HEK293 (cell line): ENCODE measurements around the gene PTGIR.
A peak's percentile ranks its signal among the peaks of the same experiment; 100 is the strongest.

Source experiments
- CTCF ChIA-PET: fragments of 350-600 bp; formaldehyde crosslinking; extraction: SDS; loops from one replicate; lab custom pipeline; 2021; ENCODE audit warnings: antibody characterized with exemption; lab: Yijun Ruan, JAX
- POLR2A ChIA-PET: fragments of 300-600 bp; formaldehyde crosslinking; extraction: SDS; loops from one replicate; lab custom pipeline; 2020; ENCODE audit warnings: antibody characterized with exemption, inconsistent platforms; lab: Yijun Ruan, JAX
- H3K27ac ChIP-seq: fragments of 200-500 bp; sonication (Bioruptor generic); 2 replicates; pipeline ENCODE4 v1.5.1; 2014; ENCODE audit warnings: low read depth, low read length, control low read depth, inconsistent platforms; ENCODE audit errors: extremely low read depth
- H3K36me3 ChIP-seq, 2 experiments: fragments of 200-500 bp in 1 of 2; sonication (Bioruptor generic) in 1 of 2; 1 replicate in 1 of 2; 2 replicates in 1 of 2; pipeline ENCODE4 v1.5.1; 2014 to 2017; ENCODE audit warnings: inconsistent platforms in 2 of 2, low read length in 2 of 2; ENCODE audit not compliant: control insufficient read depth in 2 of 2, insufficient read depth in 1 of 2
- H3K4me1 ChIP-seq: fragments of 200-500 bp; sonication (Bioruptor generic); 2 replicates; pipeline ENCODE4 v1.5.1; 2014; ENCODE audit warnings: mild to moderate bottlenecking, low read length, inconsistent platforms; ENCODE audit not compliant: control insufficient read depth, insufficient read depth
- H3K4me3 ChIP-seq: 2 replicates; pipeline ENCODE4 v1.5.1; 2011; ENCODE audit warnings: low read depth, mild to moderate bottlenecking, control low read depth, low read length, moderate library complexity
- H3K9me3 ChIP-seq: fragments of 200-500 bp; sonication (Bioruptor generic); 2 replicates; pipeline ENCODE4 v1.5.1; 2014; ENCODE audit warnings: low read depth, low read length, inconsistent platforms; ENCODE audit not compliant: control insufficient read depth, insufficient read depth
- FEZF1 ChIP-seq: fragments of 450-650 bp; formaldehyde crosslinking; IDR thresholded peaks from 2 replicates; pipeline ENCODE4 v1.5.1; 2016; ENCODE audit warnings: missing biosample characterization, missing genetic modification characterization
- KLF1 ChIP-seq: fragments of 450-650 bp; formaldehyde crosslinking; IDR thresholded peaks from 2 replicates; pipeline ENCODE4 v1.5.1; 2016; ENCODE audit warnings: missing biosample characterization, missing genetic modification characterization
- KLF10 ChIP-seq: fragments of 450-650 bp; IDR thresholded peaks from 2 replicates; pipeline ENCODE4 v1.5.1; 2018; ENCODE audit warnings: missing biosample characterization, mild to moderate bottlenecking, missing genetic modification characterization
- KLF16 ChIP-seq: fragments of 450-650 bp; formaldehyde crosslinking; IDR thresholded peaks from 2 replicates; pipeline ENCODE4 v1.5.1; 2017; ENCODE audit warnings: missing biosample characterization, missing genetic modification characterization
- MYNN ChIP-seq: fragments of 450-650 bp; formaldehyde crosslinking; IDR thresholded peaks from 2 replicates; pipeline ENCODE4 v1.5.1; 2016; ENCODE audit warnings: missing biosample characterization, missing genetic modification characterization, borderline replicate concordance
- SCRT1 ChIP-seq: fragments of 450-650 bp; formaldehyde crosslinking; IDR thresholded peaks from 2 replicates; pipeline ENCODE4 v1.5.1; 2016; ENCODE audit warnings: missing biosample characterization, missing genetic modification characterization, borderline replicate concordance
- SCRT2 ChIP-seq: fragments of 450-650 bp; formaldehyde crosslinking; IDR thresholded peaks from 2 replicates; pipeline ENCODE4 v1.5.1; 2016; ENCODE audit warnings: missing biosample characterization, missing genetic modification characterization
- SP7 ChIP-seq: fragments of 450-650 bp; formaldehyde crosslinking; IDR thresholded peaks from 2 replicates; pipeline ENCODE4 v1.5.1; 2016; ENCODE audit warnings: missing biosample characterization, missing genetic modification characterization
- YY2 ChIP-seq: fragments of 450-650 bp; formaldehyde crosslinking; IDR thresholded peaks from 2 replicates; pipeline ENCODE4 v1.5.1; 2016; ENCODE audit warnings: missing biosample characterization, missing genetic modification characterization
- ZBTB17 ChIP-seq: fragments of 450-650 bp; formaldehyde crosslinking; IDR thresholded peaks from 2 replicates; pipeline ENCODE4 v1.5.1; 2016; ENCODE audit warnings: missing biosample characterization, missing genetic modification characterization
- ZBTB6 ChIP-seq: fragments of 450-650 bp; formaldehyde crosslinking; IDR thresholded peaks from 2 replicates; pipeline ENCODE4 v1.5.1; 2017; ENCODE audit warnings: missing biosample characterization, missing genetic modification characterization
- ZFHX2 ChIP-seq: fragments of 450-650 bp; formaldehyde crosslinking; conservative IDR thresholded peaks from 2 replicates; pipeline ENCODE4 v1.5.1; 2016; ENCODE audit warnings: missing biosample characterization, missing genetic modification characterization
- ZNF114 ChIP-seq: fragments of 450-650 bp; formaldehyde crosslinking; IDR thresholded peaks from 2 replicates; pipeline ENCODE4 v1.5.0; 2017; ENCODE audit warnings: missing biosample characterization, missing genetic modification characterization
- ZNF184 ChIP-seq: fragments of 450-650 bp; IDR thresholded peaks from 2 replicates; pipeline ENCODE4 v1.5.1; 2018; ENCODE audit warnings: missing biosample characterization, mild to moderate bottlenecking, missing genetic modification characterization
- ZNF24 ChIP-seq: fragments of 450-650 bp; formaldehyde crosslinking; IDR thresholded peaks from 2 replicates; pipeline ENCODE4 v1.5.1; 2016; ENCODE audit warnings: missing biosample characterization, missing genetic modification characterization
- ZNF521 ChIP-seq: fragments of 450-650 bp; formaldehyde crosslinking; IDR thresholded peaks from 2 replicates; pipeline ENCODE4 v1.5.1; 2017; ENCODE audit warnings: missing biosample characterization, mild to moderate bottlenecking, missing genetic modification characterization
- ZNF629 ChIP-seq: fragments of 450-650 bp; formaldehyde crosslinking; IDR thresholded peaks from 2 replicates; pipeline ENCODE4 v1.5.1; 2017; ENCODE audit warnings: missing biosample characterization, missing genetic modification characterization
- ZSCAN18 ChIP-seq: fragments of 450-650 bp; formaldehyde crosslinking; IDR thresholded peaks from 2 replicates; pipeline ENCODE4 v1.5.1; 2016; ENCODE audit warnings: missing biosample characterization, missing genetic modification characterization
- TF ChIP-seq, protein P1 (sequence below): fragments of 450-650 bp; formaldehyde crosslinking; IDR thresholded peaks from 2 replicates; pipeline ENCODE4 v1.5.1; 2017; ENCODE audit warnings: missing biosample characterization, missing genetic modification characterization
- TF ChIP-seq, protein P2 (sequence below): fragments of 450-650 bp; formaldehyde crosslinking; IDR thresholded peaks from 2 replicates; pipeline ENCODE4 v1.5.1; 2016; ENCODE audit warnings: missing biosample characterization, missing genetic modification characterization

The PTGIR gene

DNA sequence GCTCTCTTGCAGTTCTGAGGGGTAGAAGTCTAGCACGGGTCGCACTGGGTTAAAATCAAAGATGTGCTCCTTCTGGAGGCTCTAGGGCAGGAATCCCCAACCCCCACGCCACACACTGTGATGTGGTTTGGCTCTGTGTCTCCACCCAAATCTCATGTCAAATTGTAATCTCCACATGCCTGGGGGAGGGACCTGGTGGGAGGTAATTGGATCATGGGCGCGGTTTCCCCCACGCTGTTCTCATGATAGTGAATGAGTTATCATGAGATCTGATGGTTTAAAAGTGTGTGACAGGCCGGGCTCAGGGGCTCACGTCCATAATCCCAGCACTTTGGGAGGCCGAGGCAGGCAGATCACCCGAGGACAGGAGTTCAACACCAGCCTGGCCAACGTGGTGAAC lies 50.4 kb downstream of the PTGIR start (continued):
- TF ChIP-seq KLF16 (tag by site-specific recombination) = peak; percentile 25; the same call in 1 of the 2 replicates
- 0 out of 2 replicates have a peak, but pooled peaks have one; percentile 18 for TF ChIP-seq ZNF24 (tag by site-specific recombination)
- no peak for TF ChIP-seq ZNF184
- TF ChIP-seq MYNN = no peak
- TF ChIP-seq ZNF521 = no peak
- TF ChIP-seq, protein P1, sequence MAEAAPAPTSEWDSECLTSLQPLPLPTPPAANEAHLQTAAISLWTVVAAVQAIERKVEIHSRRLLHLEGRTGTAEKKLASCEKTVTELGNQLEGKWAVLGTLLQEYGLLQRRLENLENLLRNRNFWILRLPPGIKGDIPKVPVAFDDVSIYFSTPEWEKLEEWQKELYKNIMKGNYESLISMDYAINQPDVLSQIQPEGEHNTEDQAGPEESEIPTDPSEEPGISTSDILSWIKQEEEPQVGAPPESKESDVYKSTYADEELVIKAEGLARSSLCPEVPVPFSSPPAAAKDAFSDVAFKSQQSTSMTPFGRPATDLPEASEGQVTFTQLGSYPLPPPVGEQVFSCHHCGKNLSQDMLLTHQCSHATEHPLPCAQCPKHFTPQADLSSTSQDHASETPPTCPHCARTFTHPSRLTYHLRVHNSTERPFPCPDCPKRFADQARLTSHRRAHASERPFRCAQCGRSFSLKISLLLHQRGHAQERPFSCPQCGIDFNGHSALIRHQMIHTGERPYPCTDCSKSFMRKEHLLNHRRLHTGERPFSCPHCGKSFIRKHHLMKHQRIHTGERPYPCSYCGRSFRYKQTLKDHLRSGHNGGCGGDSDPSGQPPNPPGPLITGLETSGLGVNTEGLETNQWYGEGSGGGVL (tag by site-specific recombination) = peak; percentile 61; the same call in 1 of the 2 replicates
- no peak for TF ChIP-seq KLF10 (tag by site-specific recombination)
- peak; percentile 90 for TF ChIP-seq KLF1 (tag by site-specific recombination)
- 0 out of 2 replicates have a peak, but pooled peaks have one; percentile 25 for TF ChIP-seq ZBTB6 (tag by site-specific recombination)
- TF ChIP-seq FEZF1 (tag by site-specific recombination) = 0 out of 2 replicates have a peak, but pooled peaks have one; percentile 8
- peak; percentile 97 for TF ChIP-seq ZFHX2
- TF ChIP-seq ZNF114 = no peak
- TF ChIP-seq ZBTB17 (tag by site-specific recombination) = 0 out of 2 replicates have a peak, but pooled peaks have one; percentile 20
- 0 out of 2 replicates have a peak, but pooled peaks have one; percentile 20 for TF ChIP-seq SP7

DNA sequence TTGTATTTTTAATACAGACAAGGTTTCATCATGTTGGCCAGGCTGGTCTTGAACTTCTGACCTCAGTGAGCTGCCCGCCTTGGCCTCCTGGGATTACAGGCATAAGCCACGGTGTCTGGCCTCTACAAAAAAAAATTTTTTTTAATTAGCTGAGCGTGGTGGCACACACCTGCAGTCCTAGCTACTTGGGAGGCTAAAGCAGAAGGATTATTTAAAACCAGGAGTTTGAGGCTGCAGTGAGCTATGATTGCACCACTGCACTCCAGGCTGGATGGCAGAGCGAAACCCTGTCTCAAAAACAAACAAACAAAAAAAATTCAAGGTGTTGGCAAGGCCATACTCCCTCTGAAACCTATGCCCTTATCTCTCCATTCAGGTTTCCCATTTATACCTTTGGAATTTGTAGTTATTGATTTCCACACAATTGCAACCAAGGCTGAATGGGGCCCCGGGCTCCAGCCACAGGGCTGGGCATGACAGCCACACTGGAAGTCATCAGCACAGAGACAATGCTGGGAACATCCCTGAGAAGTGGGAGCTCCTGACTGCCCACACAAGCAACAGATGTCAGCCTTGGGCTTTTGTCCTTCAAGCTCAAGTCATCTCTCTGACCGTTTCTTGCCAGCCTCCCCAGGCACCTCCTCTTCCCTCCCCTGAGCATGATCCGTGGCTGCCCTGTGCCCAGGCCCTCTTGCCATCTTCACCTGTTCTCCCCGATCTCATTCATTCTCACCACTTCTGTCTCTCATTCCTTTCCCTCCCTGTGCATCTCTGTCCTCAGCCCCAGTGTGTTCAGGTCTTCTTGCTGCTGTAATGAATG lies 51.0 kb downstream of the PTGIR start:
- Histone ChIP-seq H3K36me3 (no peaks in the 10 kb centered on the region), H3K9me3 (no peaks in the 10 kb centered on the region), H3K27ac (no peak overlapping the region), H3K4me1 (peaks cover 5% of the 10 kb centered on the region; the same call in 1 of the 2 replicates), H3K4me3 (no peak overlapping the region)
- POLR2A ChIA-PET = interaction anchor here (2.1 kb wide), 1 partner anchor 27 kb away, joined by 8 read pairs; the partner anchor contains the start of gene CALM3
- CTCF ChIA-PET = interaction anchor here (0.7 to 1.0 kb wide), 7 partner anchors 27 to 380 kb away, joined by 3 to 5 read pairs (median 3); partner anchors contain the start of genes CALM3 and DACT3
- TF ChIP-seq SCRT2 (tag by site-specific recombination) (peak; percentile 82), ZNF629 (no peak), ZBTB17 (tag by site-specific recombination) (peak; percentile 30; the same call in 1 of the 2 replicates), SCRT1 (tag by site-specific recombination) (peak; percentile 60; the same call in 1 of the 2 replicates)

DNA sequence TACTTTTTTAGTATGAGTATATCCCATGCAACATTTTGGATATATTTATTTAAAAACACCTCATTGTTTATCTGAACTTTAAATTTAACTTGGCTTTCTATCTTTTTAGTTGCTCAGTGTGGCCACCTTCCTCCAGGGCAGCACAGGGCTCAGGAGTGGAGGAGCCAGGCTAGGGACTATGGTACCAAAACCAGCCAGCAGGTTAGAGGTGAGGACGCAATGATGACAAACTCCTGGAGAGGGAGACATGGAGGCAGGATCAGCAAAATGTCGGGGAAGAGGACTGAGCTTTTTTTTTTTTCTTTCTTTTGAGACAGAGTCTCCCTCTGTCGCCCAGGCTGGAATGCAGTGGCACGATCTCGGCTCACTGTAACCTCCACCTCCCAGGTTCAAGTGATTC lies 53.4 kb downstream of the PTGIR start:
- H3K27ac ChIP-seq = no peak overlapping the region
- H3K4me1 ChIP-seq = peaks cover 5% of the 10 kb centered on the region; the same call in 1 of the 2 replicates
- no peak overlapping the region for H3K4me3 ChIP-seq
- POLR2A ChIA-PET = interaction anchor here (1.1 kb wide), 1 partner anchor 29 kb away, joined by 8 read pairs; no protein-coding TSS in a partner anchor
- no peaks in the 10 kb centered on the region for H3K9me3 ChIP-seq
- TF ChIP-seq YY2 (tag by site-specific recombination) (0 out of 2 replicates have a peak, but pooled peaks have one; percentile 37), ZSCAN18 (no peak)
- TF ChIP-seq, protein P2, sequence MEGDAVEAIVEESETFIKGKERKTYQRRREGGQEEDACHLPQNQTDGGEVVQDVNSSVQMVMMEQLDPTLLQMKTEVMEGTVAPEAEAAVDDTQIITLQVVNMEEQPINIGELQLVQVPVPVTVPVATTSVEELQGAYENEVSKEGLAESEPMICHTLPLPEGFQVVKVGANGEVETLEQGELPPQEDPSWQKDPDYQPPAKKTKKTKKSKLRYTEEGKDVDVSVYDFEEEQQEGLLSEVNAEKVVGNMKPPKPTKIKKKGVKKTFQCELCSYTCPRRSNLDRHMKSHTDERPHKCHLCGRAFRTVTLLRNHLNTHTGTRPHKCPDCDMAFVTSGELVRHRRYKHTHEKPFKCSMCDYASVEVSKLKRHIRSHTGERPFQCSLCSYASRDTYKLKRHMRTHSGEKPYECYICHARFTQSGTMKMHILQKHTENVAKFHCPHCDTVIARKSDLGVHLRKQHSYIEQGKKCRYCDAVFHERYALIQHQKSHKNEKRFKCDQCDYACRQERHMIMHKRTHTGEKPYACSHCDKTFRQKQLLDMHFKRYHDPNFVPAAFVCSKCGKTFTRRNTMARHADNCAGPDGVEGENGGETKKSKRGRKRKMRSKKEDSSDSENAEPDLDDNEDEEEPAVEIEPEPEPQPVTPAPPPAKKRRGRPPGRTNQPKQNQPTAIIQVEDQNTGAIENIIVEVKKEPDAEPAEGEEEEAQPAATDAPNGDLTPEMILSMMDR = peak; percentile 52; the same call in 1 of the 2 replicates
- TF ChIP-seq, all 188 proteins: peak for 2
- CTCF ChIA-PET = interaction anchor here (0.6 to 2.1 kb wide), 11 partner anchors 10 to 310 kb away, joined by 3 to 16 read pairs (median 3); no protein-coding TSS in a partner anchor
- H3K36me3 ChIP-seq = no peaks in the 10 kb centered on the region
